GM12874 (cell line): ENCODE results near the gene PTPN4.

Experiments
- CTCF ChIP-seq: IDR thresholded peaks from 2 replicates; pipeline ENCODE4 v1.5.1; 2011; ENCODE audit warnings: low read depth, mild to moderate bottlenecking, control low read depth, low read length, moderate library complexity; ENCODE audit not compliant: insufficient read depth

Gene PTPN4

DNA sequence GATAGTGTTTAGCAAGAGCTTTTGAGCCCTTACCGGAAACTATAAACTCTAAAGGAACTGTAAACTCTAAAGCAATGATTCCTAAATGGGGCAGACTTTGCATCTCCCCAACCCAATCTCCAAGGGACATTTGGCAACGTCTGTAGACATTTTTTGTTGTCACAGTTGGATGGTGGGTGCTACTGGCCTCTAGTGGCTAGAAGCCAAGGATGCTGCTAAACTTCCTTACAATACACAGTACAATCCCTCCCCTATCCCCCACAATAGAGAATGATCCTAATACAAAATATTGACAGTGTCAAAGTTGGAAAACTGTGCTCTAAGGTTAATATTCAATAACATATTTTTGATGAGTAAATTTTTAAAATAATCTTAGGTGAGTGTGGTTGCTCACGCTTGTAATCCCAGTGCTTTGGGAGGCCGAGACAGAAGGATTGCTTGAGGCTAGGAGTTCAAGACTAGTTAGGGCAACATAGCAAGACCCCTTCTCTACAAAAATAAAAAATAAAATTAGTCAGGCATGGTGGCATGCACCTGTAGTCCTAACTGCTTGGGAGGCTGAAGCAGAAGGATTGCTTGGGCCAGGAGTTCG lies 66.7 kb downstream of the PTPN4 start:
- TF ChIP-seq CTCF, result peak; percentile 72

DNA sequence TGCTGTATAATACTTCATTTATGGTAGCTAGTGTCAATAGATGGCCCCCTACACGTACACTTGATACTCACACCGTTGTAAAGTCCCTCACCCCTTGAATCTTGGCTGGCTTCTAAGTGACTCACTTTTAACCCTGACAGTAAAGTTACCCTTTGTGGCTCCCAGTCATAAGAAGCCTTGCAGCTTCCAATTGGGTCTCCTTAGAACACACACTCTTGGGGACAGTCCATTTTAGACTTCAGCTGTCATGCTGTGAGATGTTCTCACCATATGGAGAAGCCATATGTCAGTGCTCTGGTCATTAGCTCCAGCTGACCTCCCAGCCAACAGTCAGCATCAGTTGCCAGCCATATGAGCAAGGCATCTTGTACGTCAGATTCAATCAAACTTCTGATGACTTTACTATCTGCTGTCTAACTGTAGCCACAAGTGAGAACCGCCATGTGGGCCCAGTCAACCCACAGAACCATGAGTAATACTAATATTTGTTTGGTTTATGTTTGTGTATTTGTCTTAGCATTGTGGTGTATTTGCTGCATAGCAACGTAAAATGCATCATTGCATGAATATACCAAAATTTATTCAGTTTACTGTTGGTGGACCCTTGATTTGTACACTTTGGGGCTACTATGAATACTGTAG lies 68.3 kb downstream of the PTPN4 start:
- no peak for TF ChIP-seq CTCF

DNA sequence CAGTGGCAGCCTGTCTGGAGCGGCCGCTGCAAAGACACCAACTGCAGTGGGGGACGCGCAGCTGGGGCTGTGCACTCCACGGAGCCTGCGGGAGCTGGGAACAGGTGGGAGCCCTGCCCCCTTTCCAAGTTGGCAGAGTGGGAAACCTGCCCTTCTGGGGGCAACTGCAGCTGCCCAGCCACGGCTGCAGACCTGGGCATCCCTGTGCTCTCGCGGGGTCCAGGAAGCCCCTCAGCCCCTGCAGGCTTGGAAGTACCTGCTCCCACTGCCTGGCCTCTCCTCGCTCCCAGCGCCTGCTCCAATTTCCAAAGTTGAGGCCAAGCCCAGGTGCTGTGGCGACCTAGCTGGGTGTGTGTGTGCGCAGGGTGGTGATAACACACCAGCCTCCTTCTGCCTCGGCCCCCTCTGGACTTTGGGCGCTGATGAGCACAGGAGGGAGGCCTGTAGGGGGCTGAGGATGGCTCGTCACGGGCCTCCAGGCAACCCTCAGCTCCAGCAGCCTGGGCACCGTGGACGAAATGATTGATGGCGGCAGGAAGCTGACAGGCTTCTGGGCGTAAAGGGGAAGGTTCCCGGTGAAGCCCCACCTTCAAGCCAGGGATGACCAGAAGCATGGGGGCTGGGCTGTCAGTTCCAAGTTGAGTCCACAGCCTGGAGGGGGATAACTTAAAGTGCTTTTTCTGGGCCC lies 76.9 kb downstream of the PTPN4 start:
- TF ChIP-seq CTCF, result no peak

- no peak for TF ChIP-seq CTCF
Observed at GRCh38 chr2:119837350-119837749, 77.6 kb downstream of the PTPN4 start.

GRCh38 chr2:119837759-119838158 lies 78.0 kb downstream of the PTPN4 start:
- no peak for TF ChIP-seq CTCF

- no peak for TF ChIP-seq CTCF
Observed at GRCh38 chr2:119838179-119838578, 78.5 kb downstream of the PTPN4 start.

DNA sequence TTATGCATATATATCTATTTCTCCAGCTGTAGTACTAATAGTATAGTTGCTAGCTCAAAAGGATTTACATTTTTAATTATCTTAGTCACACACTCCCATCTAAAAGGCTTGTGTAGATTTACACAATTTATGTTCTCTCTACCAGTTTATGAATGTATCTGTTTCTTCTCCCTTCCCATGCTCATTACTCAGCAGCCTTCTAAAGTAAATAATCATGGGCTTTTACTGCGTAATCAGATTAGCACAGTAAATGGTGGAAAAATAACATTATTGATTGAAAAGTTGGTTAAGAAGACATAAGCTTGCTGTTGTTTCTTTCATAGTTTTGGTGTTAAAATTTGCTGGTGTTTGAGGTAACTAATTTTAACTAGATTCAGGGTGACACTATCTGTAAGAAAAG lies 81.8 kb downstream of the PTPN4 start:
- no peak for TF ChIP-seq CTCF
